ENCODE data around the gene MLLT6.

Gene MLLT6

GRCh38 chr17:38729368-38729885 lies 24.4 kb downstream of the MLLT6 start:
- TF ChIP-seq SUZ12 (IDR thresholded peaks at IDR 0.05) (no peak), ZNF384 (IDR thresholded peaks at IDR 0.05) (no peak), LEF1 (IDR thresholded peaks at IDR 0.05; ENCODE audit: borderline replicate concordance) (no peak), SP1 (IDR thresholded peaks at IDR 0.05) (no peak), PKNOX1 (IDR thresholded peaks at IDR 0.05) (no peak), FOXA1 (IDR thresholded peaks at IDR 0.05) (no peak), NFRKB (IDR thresholded peaks at IDR 0.05) (no peak), L3MBTL2 (conservative IDR thresholded peaks at IDR 0.05) (no peak), ARNT (IDR thresholded peaks at IDR 0.05) (no peak), HDGF (IDR thresholded peaks at IDR 0.05; ENCODE audit: borderline replicate concordance) (no peak)
- CTCF ChIA-PET, result interaction anchor here (0.6 to 1.4 kb wide), 2 partner anchors 19 to 52 kb away, joined by 3 to 6 read pairs; partner anchors contain the start of gene PCGF2
- POLR2A ChIA-PET, result interaction anchor here (1.2 to 2.7 kb wide), 3 partner anchors 23 to 124 kb away, joined by 5 to 9 read pairs (median 5); partner anchors contain the start of genes MLLT6 and RPL23
- DNase-seq (ENCODE audit: extremely low spot score), result no peak

GRCh38 chr17:38729886-38730525 lies 24.9 kb downstream of the MLLT6 start, which contains the start of gene CISD3:
CISD3 (plus strand) TSS chr17:38730341; CDS start chr17:38730359, 18 bp downstream.
- no peak for TF ChIP-seq SUZ12 (IDR thresholded peaks at IDR 0.05)
- no peak for TF ChIP-seq L3MBTL2 (conservative IDR thresholded peaks at IDR 0.05)
- TF ChIP-seq FOXA1 (IDR thresholded peaks at IDR 0.05), result no peak
- TF ChIP-seq LEF1 (IDR thresholded peaks at IDR 0.05; ENCODE audit: borderline replicate concordance), result no peak
- TF ChIP-seq ZNF384 (IDR thresholded peaks at IDR 0.05), result no peak
- no peak for TF ChIP-seq FOXM1 (IDR thresholded peaks at IDR 0.05; ENCODE audit: borderline replicate concordance)
- no peak for TF ChIP-seq PKNOX1 (IDR thresholded peaks at IDR 0.05)
- no peak for TF ChIP-seq NFRKB (IDR thresholded peaks at IDR 0.05)
- no peak for TF ChIP-seq CTBP1 (IDR thresholded peaks at IDR 0.05; ENCODE audit: borderline replicate concordance)
- no peak for TF ChIP-seq SP1 (IDR thresholded peaks at IDR 0.05)
- TF ChIP-seq TARDBP (IDR thresholded peaks at IDR 0.05), result no peak
- TF ChIP-seq BHLHE40 (IDR thresholded peaks at IDR 0.05; ENCODE audit: borderline replicate concordance), result no peak
- TF ChIP-seq ARNT (IDR thresholded peaks at IDR 0.05), result no peak
- no peak for TF ChIP-seq ELF4 (IDR thresholded peaks at IDR 0.05)
- TF ChIP-seq HDGF (IDR thresholded peaks at IDR 0.05; ENCODE audit: borderline replicate concordance), result no peak
- TF ChIP-seq FOXK2 (IDR thresholded peaks at IDR 0.05), result no peak
- DNase-seq (ENCODE audit: extremely low spot score), result peak; percentile 78
- ChIA-PET CTCF (interaction anchor here (1.0 to 1.3 kb wide), 2 partner anchors 15 to 195 kb away, joined by 3 read pairs; no protein-coding TSS in a partner anchor), POLR2A (interaction anchor here (0.6 to 2.7 kb wide), 5 partner anchors 12 to 40 kb away, joined by 3 to 19 read pairs (median 6); no protein-coding TSS in a partner anchor)

- POLR2A ChIA-PET, result interaction anchor here (0.6 to 3.5 kb wide), 13 partner anchors 13 to 53 kb away, joined by 3 to 19 read pairs (median 4); partner anchors contain the start of gene PSMB3
- CTCF ChIA-PET, result interaction anchor here (0.7 to 1.3 kb wide), 4 partner anchors 12 to 196 kb away, joined by 3 read pairs; no protein-coding TSS in a partner anchor
- DNase-seq (ENCODE audit: extremely low spot score), result no peak
Observed at GRCh38 chr17:38730526-38731379, 25.7 kb downstream of the MLLT6 start.

GRCh38 chr17:38731526-38732294 lies 26.6 kb downstream of the MLLT6 start:
- TF ChIP-seq LEF1 (IDR thresholded peaks at IDR 0.05; ENCODE audit: borderline replicate concordance) (no peak), NFRKB (IDR thresholded peaks at IDR 0.05) (no peak), FOXK2 (IDR thresholded peaks at IDR 0.05) (no peak), SP1 (IDR thresholded peaks at IDR 0.05) (no peak), FOXM1 (IDR thresholded peaks at IDR 0.05; ENCODE audit: borderline replicate concordance) (no peak), BHLHE40 (IDR thresholded peaks at IDR 0.05; ENCODE audit: borderline replicate concordance) (no peak), TARDBP (IDR thresholded peaks at IDR 0.05) (no peak), SUZ12 (IDR thresholded peaks at IDR 0.05) (no peak), PKNOX1 (IDR thresholded peaks at IDR 0.05) (no peak), ZNF384 (IDR thresholded peaks at IDR 0.05) (no peak), ARNT (IDR thresholded peaks at IDR 0.05) (no peak), FOXA1 (IDR thresholded peaks at IDR 0.05) (no peak), CTBP1 (IDR thresholded peaks at IDR 0.05; ENCODE audit: borderline replicate concordance) (no peak)
- CTCF ChIA-PET, result interaction anchor here (0.9 kb wide), 1 partner anchor 62 kb away, joined by 3 read pairs; no protein-coding TSS in a partner anchor
- DNase-seq (ENCODE audit: extremely low spot score), result no peak
- POLR2A ChIA-PET, result interaction anchor here (0.8 to 3.5 kb wide), 9 partner anchors 13 to 54 kb away, joined by 3 to 19 read pairs (median 5); partner anchors contain the start of gene PSMB3

More at GRCh38 chr17:38730526-38731379, 25.7 kb downstream of the MLLT6 start:
- TF ChIP-seq FOXK2 (IDR thresholded peaks at IDR 0.05) (no peak), L3MBTL2 (conservative IDR thresholded peaks at IDR 0.05) (no peak), ARNT (IDR thresholded peaks at IDR 0.05) (no peak), BHLHE40 (IDR thresholded peaks at IDR 0.05; ENCODE audit: borderline replicate concordance) (no peak), CTBP1 (IDR thresholded peaks at IDR 0.05; ENCODE audit: borderline replicate concordance) (no peak), ELF4 (IDR thresholded peaks at IDR 0.05) (no peak), LEF1 (IDR thresholded peaks at IDR 0.05; ENCODE audit: borderline replicate concordance) (no peak), ZNF384 (IDR thresholded peaks at IDR 0.05) (no peak)

Measured in HEK293T (cell line).